Measurements from ENCODE around the gene KRTAP10-10. TPM values are rescaled to one million over a fixed set of nuclear protein-coding genes. Genes with fewer than 3 reads are reported as not detected.

The KRTAP10-10 gene
- total and polyA plus RNA-seq, 9 of the 15 experiments (the other 6 are each of a cell fraction or from before 2014, with no cell fraction given): not detected

- TF ChIP-seq CBFA2T3 (IDR thresholded peaks at IDR 0.05): no peak
- no peak for TF ChIP-seq NELFE (IDR thresholded peaks at IDR 0.05; ENCODE audit: insufficient read depth, insufficient read length)
- no peak for TF ChIP-seq HDAC1 (IDR thresholded peaks at IDR 0.05)
- no peak for TF ChIP-seq RBM39 (optimal IDR thresholded peaks at IDR 0.05; ENCODE audit: low read depth, low read length)
- no peak for TF ChIP-seq NCOR1 (IDR thresholded peaks at IDR 0.05)
- no peak for TF ChIP-seq EHMT2 (IDR thresholded peaks at IDR 0.05)
- no peak for TF ChIP-seq ZBTB40 (IDR thresholded peaks at IDR 0.05)
- TF ChIP-seq ZBTB40 (CRISPR knock-in tag; IDR thresholded peaks at IDR 0.05): no peak
- no peak for TF ChIP-seq ID3 (CRISPR knock-in tag; IDR thresholded peaks at IDR 0.05)
- no peak for TF ChIP-seq ID3 (tag; IDR thresholded peaks at IDR 0.05)
- TF ChIP-seq RHOXF2B (CRISPR knock-in tag; conservative IDR thresholded peaks at IDR 0.05): no peak
- no peak for TF ChIP-seq NR4A1 (CRISPR knock-in tag; IDR thresholded peaks at IDR 0.05)
- no peak for TF ChIP-seq NR4A1 (tag; IDR thresholded peaks at IDR 0.05)
- no peak for TF ChIP-seq ZNF764 (CRISPR knock-in tag; IDR thresholded peaks at IDR 0.05; ENCODE audit: low read depth)
- ChIA-PET POLR2A (interaction anchor here (1.0 kb wide), 1 partner anchor 27 kb away, joined by 3 read pairs; no protein-coding TSS in a partner anchor), CTCF (ENCODE audit: low intra/inter-chr PET ratio) (no interaction called here)
- Histone ChIP-seq H3K36me3 (ENCODE audit: control insufficient read depth, insufficient read depth, low read length) (no peaks in the 10 kb centered on the region), H3K4me3 (no peak overlapping the region), H3K27ac (ENCODE audit: extremely low read depth, low read depth, low read length) (no peak overlapping the region), H3K4me1 (replicated peaks in 1 of 2; ENCODE audit: control insufficient read depth in 2 of 2, insufficient read depth in 2 of 2, low read length in 2 of 2) (peaks cover 0 to 3% of the 10 kb centered on the region in 2 experiments; a peak in 2 of 5 replicates), H3K4me2 (ENCODE audit: insufficient read depth, low read length) (no peak overlapping the region), H3K9ac (ENCODE audit: insufficient read depth in 1 of 2, low read depth in 2 of 2, low read length in 2 of 2) (no peak overlapping the region; a peak in 1 of 4 replicates), H3K79me2 (ENCODE audit: control insufficient read depth, insufficient read depth, low read length) (no peaks in the 10 kb centered on the region), H3K9me1 (ENCODE audit: control insufficient read depth, insufficient read depth, low read length) (no peaks in the 10 kb centered on the region), H3K27me3 (ENCODE audit: control insufficient read depth in 2 of 2, insufficient read depth in 2 of 2, low read length in 2 of 2) (peaks cover 0 to 6% of the 10 kb centered on the region in 2 experiments; a peak in 2 of 5 replicates), H4K20me1 (replicated peaks; ENCODE audit: control insufficient read depth, insufficient read depth, low read length) (no peaks in the 10 kb centered on the region), H2AFZ (ENCODE audit: low read depth, low read length) (no peak overlapping the region), H3K9me3 (replicated peaks; ENCODE audit: control insufficient read depth, insufficient read depth, low read depth, low read length) (no peaks in the 10 kb centered on the region)
- no peak for FAIRE-seq
- intact Hi-C loops (cut with micrococcal nuclease): no loop called here
- WGBS (ENCODE audit: insufficient coverage, low coverage, missing lambda C conversion rate): 3% methylated on average over 15 of the region's 15 CpGs
- no TSS peak for BruUV-seq (replicated peaks)
- DNase-seq (ENCODE audit: extremely low read depth in 1 of 4, low spot score in 3 of 4): no peak
- in situ Hi-C loops (cut with MboI): no loop called here
- ATAC-seq: no peak
Observed at GRCh38 chr21:44636209-44637017, 743 bp upstream of the KRTAP10-10 start.

Measured in K562 (cell line).